Inflammatory macrophage treated with lipopolysaccharide for 4 hours (primary cell): ENCODE results near the gene ADAMTS3.

Experiments used
- DNase-seq: peaks from one replicate; pipeline ENCODE4 v3.0.0-alpha.2; 2020

ADAMTS3 gene

DNA sequence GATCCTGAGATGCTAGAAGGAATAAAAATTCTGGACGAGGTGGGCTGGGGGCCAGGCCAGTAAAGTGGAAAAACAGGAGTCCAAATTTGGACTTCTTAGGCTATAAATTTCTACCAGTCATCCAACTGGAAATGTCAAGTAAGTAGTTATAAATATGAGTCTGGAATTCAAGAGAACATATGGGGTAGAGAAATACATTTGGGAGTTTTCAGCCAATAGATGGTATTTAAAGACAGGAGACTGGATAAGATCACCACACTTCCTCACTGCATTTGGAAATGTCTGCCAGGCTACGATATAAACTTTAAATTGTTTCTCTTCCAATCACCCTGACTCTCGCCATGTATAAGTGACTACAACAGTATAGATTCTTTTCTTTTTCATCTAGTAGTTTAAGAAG lies 294.8 kb downstream of the ADAMTS3 start:
- DNase-seq: no peak

DNA sequence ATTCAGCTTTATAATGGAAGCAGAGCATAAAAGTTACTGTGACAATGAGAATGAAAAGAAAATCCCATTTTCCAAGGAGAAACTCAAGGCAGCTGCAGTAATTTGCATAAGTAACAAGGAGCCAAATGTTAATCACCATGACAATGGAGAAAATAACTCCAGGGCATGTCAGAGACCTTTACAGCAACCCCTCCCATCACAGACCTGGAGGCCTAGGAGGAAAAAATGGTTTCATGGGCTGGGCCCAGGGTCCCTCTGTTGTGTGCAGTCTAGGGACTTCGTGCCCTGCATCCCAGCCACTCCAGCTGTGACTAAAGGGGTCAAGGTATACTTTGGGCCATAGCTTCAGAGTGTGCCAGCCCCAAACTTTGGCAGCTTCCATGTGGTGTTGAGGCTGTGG lies 313.8 kb downstream of the ADAMTS3 start:
- no peak for DNase-seq

DNA sequence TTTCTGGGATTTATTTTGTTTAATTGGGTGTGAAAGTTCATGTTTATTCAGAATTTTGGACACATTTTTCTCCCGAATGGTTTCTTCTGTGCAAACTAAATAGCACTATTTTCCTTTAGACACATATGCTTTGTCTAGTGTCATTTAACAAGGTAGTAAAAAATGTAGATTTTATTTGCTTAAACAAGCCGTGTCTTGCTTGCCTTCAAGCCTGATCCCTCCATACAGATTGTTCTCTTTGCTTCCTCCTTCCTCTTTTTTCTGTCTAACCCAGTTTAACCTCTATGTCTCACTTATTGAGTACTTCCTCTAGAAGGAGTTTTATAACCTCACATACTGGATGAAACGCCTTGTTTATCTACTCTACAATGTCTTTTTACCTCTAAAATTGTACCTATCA lies 325.4 kb downstream of the ADAMTS3 start:
- no peak for DNase-seq

DNA sequence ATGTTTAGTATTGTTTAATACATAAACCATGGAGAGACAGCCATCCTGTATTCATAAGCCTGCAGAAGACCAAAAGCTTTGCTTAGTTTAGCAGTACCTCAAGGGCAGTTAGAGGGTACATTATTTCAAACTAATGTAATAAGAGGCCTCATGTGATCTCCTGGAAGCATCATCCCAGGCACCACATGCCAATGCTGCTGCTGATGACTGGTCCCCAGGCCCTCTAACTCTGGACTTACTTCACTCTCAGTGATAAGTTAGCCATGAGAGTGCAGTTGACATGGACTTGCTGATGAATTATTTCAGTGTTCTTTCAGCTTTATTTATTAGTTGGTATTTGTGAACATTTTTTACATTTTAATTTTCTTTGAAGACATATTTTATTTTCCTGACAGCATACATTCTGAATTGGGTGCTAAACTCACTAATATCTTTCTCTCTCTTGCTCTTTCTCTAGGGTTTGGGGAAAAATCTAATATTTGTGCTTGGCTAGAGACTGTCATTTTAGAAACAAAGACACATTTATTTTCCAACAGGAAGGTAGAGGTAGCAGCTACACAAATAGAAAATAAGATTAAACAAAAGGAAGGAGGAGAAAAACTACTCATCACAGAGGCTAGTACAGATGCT lies 329.4 kb downstream of the ADAMTS3 start:
- no peak for DNase-seq
